ENCODE results near the gene NENF. TPM values are rescaled to one million over a fixed set of nuclear protein-coding genes. Genes with fewer than 3 reads are reported as not detected.

NENF gene
- total RNA-seq, 4 donors from 2014 or later: 82.8 to 139 (median 84.6) TPM

- WGBS, 2 donors: 100% methylated on average over 1 of the region's 1 CpG
- no peak for TF ChIP-seq CTCF (IDR thresholded peaks at IDR 0.05)
- TF ChIP-seq POLR2A (IDR thresholded peaks at IDR 0.05): no peak
- DNase-seq (ENCODE audit: low spot score in 2 of 2): no peak
- intact Hi-C loops (cut with DNase I; ENCODE audit: low total_unique reads): no loop called here
- no peak overlapping the region for H3K4me3 ChIP-seq (ENCODE audit: low read depth, poor library complexity, severe bottlenecking)
These were observed 35.5 kb upstream of the NENF start for GRCh38 chr1:212397171-212397570.

- intact Hi-C loops (cut with DNase I; ENCODE audit: low total_unique reads): no loop called here
- H3K4me3 ChIP-seq (ENCODE audit: low read depth, poor library complexity, severe bottlenecking): no peak overlapping the region
- DNase-seq (ENCODE audit: low spot score in 2 of 2): peak in 1 of 2 donors; percentile 36
- WGBS, 2 donors: 91 to 97% methylated on average over 4 of the region's 4 CpGs
- TF ChIP-seq POLR2A (IDR thresholded peaks at IDR 0.05) (no peak), CTCF (IDR thresholded peaks at IDR 0.05) (no peak)
These were observed 31.7 kb upstream of the NENF start for GRCh38 chr1:212401042-212401441.

- TF ChIP-seq POLR2A (IDR thresholded peaks at IDR 0.05) (no peak), CTCF (IDR thresholded peaks at IDR 0.05) (no peak)
- WGBS, 2 donors: 55 to 60% methylated on average over 7 of the region's 7 CpGs
- DNase-seq (ENCODE audit: low spot score in 2 of 2): peak in 1 of 2 donors; percentile 45
- intact Hi-C loops (cut with DNase I; ENCODE audit: low total_unique reads): no loop called here
- H3K4me3 ChIP-seq (ENCODE audit: low read depth, poor library complexity, severe bottlenecking): no peak overlapping the region
These were observed 30.7 kb upstream of the NENF start for GRCh38 chr1:212401838-212402582.

- intact Hi-C loops (cut with DNase I; ENCODE audit: low total_unique reads): no loop called here
- H3K4me3 ChIP-seq (ENCODE audit: low read depth, poor library complexity, severe bottlenecking): no peak overlapping the region
- DNase-seq (ENCODE audit: low spot score in 2 of 2): peak in 1 of 2 donors; percentile 17
- no peak for TF ChIP-seq CTCF (IDR thresholded peaks at IDR 0.05)
- TF ChIP-seq POLR2A (IDR thresholded peaks at IDR 0.05): no peak
- WGBS, 2 donors: 66 to 68% methylated on average over 7 of the region's 7 CpGs
These were observed 29.9 kb upstream of the NENF start for GRCh38 chr1:212402666-212403321.

GRCh38 chr1:212410231-212410820 is 22.4 kb upstream of the NENF start:
- WGBS, 2 donors: 93 to 96% methylated on average over 8 of the region's 8 CpGs
- intact Hi-C loops (cut with DNase I; ENCODE audit: low total_unique reads): no loop called here
- no peak overlapping the region for H3K4me3 ChIP-seq (ENCODE audit: low read depth, poor library complexity, severe bottlenecking)
- TF ChIP-seq POLR2A (IDR thresholded peaks at IDR 0.05) (no peak), CTCF (IDR thresholded peaks at IDR 0.05) (no peak)
- DNase-seq (ENCODE audit: low spot score in 2 of 2): peak in 1 of 2 donors; percentile 10
